Measurements from ENCODE around the gene VAV2.

DNA sequence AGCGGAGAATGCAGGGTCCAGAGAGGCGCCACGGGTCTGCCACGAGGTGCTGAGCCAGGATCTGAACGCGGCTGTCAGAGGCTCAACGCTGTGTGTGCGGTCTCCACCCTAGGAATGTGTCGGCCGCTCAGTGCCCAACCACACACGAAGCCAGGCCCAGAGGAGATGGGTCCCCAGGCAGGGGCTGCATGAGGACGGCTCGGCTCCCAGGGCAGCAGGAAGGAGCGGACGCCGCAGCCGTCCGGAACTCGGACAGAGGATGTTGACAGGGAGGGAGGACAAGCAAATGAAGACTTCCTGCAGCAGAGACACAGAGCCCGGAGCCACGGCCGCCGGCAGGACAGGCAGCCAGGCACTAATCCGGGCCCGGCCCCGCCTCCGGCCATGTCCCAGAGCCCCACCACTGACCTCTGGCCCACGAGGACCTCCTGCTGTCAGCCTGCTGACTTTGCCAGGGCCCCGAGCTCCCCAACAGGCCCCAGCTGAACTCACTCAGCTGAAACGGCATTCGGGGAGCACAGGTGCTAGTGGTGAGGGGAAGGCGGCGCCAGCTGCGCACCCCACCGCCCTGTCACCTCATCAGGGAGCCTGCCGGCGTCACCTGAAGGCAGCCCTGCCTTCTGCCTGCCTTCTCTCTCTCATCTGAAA, 12.7 kb downstream of the VAV2 start:
- TF ChIP-seq, protein P1, sequence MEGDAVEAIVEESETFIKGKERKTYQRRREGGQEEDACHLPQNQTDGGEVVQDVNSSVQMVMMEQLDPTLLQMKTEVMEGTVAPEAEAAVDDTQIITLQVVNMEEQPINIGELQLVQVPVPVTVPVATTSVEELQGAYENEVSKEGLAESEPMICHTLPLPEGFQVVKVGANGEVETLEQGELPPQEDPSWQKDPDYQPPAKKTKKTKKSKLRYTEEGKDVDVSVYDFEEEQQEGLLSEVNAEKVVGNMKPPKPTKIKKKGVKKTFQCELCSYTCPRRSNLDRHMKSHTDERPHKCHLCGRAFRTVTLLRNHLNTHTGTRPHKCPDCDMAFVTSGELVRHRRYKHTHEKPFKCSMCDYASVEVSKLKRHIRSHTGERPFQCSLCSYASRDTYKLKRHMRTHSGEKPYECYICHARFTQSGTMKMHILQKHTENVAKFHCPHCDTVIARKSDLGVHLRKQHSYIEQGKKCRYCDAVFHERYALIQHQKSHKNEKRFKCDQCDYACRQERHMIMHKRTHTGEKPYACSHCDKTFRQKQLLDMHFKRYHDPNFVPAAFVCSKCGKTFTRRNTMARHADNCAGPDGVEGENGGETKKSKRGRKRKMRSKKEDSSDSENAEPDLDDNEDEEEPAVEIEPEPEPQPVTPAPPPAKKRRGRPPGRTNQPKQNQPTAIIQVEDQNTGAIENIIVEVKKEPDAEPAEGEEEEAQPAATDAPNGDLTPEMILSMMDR (IDR thresholded peaks at IDR 0.05): no peak
- TF ChIP-seq POLR2A (IDR thresholded peaks at IDR 0.05) (no peak), EP300 (IDR thresholded peaks at IDR 0.05) (no peak)

Data from tibial nerve (tissue), 4 donors.